ENCODE results near the gene TTLL11.

DNA sequence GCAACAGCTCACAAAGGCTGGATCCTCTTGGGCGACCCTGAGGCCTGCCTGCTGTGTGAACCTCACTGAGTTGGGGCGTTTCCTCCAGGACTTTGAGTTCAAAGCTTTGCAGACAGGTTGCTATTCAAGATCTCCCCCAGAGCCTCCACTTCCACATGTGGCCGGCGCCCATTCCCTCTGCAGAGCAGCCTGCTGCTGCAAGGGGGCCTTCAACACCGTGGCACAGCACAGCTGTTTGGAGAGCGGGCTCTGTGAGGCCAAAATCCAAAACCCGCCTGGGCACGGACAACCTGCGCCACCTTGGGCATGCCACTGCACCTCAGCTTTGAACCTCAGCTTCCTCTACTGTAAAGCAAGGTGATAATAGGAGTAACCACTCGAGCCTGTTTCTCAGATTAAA lies 281.4 kb downstream of the TTLL11 start:
- TF ChIP-seq, protein P1, sequence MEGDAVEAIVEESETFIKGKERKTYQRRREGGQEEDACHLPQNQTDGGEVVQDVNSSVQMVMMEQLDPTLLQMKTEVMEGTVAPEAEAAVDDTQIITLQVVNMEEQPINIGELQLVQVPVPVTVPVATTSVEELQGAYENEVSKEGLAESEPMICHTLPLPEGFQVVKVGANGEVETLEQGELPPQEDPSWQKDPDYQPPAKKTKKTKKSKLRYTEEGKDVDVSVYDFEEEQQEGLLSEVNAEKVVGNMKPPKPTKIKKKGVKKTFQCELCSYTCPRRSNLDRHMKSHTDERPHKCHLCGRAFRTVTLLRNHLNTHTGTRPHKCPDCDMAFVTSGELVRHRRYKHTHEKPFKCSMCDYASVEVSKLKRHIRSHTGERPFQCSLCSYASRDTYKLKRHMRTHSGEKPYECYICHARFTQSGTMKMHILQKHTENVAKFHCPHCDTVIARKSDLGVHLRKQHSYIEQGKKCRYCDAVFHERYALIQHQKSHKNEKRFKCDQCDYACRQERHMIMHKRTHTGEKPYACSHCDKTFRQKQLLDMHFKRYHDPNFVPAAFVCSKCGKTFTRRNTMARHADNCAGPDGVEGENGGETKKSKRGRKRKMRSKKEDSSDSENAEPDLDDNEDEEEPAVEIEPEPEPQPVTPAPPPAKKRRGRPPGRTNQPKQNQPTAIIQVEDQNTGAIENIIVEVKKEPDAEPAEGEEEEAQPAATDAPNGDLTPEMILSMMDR (IDR thresholded peaks at IDR 0.05): no peak
- TF ChIP-seq POLR2A (IDR thresholded peaks at IDR 0.05): no peak
